ENCODE measurements around the gene AMN.
A peak's percentile ranks its signal among the peaks of the same experiment; 100 is the strongest.

The AMN gene

DNA sequence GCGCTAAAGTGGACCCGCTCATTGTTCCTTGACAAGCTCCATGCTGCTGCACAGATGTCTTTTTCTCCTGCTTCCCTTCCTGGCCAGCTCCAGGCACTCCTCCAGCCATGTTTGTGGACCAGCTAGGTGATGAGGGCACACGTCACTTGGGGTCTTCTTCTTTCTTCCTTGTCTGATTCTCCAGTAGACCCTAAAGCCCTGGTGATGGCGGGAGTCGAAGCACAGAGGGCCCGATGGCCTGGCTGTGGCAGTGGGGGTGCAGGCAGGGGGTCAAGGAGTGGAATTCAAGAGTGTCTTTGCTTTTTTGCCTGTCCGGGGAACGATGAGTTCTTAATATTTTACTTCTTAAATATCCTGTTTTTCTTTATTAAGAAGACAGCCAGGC, 23.0 kb upstream of the AMN start:
- no peak for DNase-seq

GRCh38 chr14:102900631-102901571, 21.6 kb upstream of the AMN start:
- no peak for DNase-seq

DNA sequence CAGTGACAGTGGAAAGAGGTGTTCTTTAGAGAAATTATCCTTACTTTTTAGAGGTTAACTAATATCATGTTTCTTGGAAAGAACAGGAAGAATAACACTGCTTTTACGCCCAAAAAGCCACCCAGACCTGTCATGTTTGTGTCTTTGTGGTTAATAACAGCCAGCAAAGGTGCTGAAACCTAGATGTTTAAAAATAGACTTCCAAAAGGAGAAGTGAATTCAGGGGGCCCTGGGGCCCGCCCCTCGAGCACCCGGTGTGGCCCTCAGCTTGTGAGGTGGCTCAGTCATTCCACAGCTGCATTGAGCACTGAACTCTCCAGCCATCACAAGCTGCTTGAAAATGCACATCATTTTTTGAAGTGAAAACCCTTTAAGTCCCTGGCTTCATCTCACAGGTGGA, 20.8 kb upstream of the AMN start:
- no peak for DNase-seq

DNA sequence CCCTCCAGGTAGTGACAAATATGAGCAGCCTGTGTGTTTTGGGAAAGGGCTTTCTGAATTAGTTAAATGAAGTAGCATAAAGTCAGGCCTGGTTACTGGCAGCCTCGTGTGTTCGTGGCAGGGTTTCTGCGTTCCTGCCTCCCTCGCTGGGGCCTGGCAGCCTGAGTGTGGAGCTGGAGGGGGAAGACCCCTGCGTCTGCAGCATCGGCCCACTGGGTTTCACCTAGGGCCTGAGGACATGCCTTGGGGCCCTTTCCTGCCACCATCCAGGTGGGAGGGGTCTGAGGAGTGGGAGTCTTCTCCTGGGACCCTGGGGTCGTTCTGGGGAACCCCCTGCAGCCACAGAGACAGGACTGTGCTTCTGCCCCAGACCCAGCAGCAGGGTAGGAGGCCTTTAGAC, 20.4 kb upstream of the AMN start:
- no peak for DNase-seq

- DNase-seq, result no peak
Measured at GRCh38 chr14:102902523-102903247, 19.8 kb upstream of the AMN start.

DNA sequence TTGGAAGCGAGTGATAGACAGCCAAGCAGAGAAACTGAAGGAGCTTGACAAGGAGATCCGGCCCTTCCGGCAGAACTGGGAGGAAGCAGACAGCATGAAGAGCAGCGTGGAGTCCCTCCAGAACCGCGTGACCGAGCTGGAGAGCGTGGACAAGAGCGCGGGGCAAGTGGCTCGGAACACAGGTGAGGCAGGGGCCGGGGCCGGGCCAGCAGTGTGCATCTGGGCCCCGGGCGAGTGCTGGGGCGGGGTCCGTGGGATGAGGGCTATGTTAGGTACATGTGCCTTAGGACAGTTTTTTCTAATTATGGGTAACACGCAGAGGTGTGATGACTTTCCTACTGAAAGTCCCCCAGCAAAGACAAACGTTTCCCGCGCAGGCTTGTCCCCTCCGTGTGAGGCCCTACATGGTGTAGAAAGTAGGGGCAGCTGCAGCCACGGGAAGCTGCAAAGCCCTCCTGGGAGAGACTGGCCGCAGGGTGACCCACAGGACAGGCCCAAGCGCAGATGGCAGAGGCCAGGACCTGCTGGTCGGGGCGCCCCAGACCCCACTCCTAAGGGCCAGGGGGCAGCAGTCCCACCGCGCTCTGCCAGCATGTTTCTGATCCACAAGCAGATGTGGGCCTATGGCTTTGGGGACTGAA, 19.1 kb upstream of the AMN start:
- DNase-seq, result peak; percentile 20

DNA sequence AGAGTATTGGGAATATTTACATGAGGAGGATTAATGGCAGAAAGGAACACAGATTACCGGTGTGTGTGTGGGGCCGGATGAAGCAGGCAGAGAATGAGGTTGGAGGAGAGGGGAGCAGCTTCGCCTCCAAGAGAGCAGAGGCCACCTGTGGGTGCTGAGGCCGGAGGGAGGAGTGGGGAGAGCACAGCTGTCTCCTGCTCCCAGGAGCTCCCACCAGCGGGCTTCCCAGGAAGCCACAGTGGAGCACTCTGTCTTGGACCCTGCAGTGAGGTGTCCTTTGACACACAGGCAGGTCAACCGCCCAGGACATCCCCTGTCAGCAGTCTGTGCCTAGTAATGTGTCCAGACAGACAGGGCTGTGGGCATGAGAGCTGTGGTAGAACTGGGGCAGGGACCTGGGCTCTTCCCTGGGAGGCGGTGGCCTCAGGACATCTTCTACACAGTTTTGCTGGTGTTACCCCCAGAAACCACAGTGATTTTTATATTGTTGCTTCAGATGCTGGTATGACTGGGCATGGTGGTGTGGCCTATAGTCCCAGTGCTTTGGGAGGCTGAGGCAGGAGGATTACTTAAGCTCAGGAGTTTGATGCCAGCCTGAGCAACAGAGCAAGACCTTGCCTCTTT, 18.5 kb upstream of the AMN start:
- DNase-seq, result no peak

DNA sequence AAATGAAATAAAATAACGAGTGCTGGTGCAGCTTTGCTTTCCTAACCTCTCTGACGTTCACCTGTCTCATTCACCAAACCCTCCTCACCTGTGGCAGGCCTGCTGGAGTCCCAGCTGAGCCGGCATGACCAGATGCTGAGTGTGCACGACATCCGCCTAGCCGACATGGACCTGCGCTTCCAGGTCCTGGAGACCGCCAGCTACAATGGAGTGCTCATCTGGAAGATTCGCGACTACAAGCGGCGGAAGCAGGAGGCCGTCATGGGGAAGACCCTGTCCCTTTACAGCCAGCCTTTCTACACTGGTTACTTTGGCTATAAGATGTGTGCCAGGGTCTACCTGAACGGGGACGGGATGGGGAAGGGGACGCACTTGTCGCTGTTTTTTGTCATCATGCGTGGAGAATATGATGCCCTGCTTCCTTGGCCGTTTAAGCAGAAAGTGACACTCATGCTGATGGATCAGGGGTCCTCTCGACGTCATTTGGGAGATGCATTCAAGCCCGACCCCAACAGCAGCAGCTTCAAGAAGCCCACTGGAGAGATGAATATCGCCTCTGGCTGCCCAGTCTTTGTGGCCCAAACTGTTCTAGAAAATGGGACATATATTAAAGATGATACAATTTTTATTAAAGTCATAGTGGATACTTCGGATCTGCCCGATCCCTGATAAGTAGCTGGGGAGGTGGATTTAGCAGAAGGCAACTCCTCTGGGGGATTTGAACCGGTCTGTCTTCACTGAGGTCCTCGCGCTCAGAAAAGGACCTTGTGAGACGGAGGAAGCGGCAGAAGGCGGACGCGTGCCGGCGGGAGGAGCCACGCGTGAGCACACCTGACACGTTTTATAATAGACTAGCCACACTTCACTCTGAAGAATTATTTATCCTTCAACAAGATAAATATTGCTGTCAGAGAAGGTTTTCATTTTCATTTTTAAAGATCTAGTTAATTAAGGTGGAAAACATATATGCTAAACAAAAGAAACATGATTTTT, 17.1 kb upstream of the AMN start:
- no peak for DNase-seq

GRCh38 chr14:102906616-102907302, 15.7 kb upstream of the AMN start:
- no peak for DNase-seq

GRCh38 chr14:102907303-102907844, 15.1 kb upstream of the AMN start:
- DNase-seq, result no peak

DNA sequence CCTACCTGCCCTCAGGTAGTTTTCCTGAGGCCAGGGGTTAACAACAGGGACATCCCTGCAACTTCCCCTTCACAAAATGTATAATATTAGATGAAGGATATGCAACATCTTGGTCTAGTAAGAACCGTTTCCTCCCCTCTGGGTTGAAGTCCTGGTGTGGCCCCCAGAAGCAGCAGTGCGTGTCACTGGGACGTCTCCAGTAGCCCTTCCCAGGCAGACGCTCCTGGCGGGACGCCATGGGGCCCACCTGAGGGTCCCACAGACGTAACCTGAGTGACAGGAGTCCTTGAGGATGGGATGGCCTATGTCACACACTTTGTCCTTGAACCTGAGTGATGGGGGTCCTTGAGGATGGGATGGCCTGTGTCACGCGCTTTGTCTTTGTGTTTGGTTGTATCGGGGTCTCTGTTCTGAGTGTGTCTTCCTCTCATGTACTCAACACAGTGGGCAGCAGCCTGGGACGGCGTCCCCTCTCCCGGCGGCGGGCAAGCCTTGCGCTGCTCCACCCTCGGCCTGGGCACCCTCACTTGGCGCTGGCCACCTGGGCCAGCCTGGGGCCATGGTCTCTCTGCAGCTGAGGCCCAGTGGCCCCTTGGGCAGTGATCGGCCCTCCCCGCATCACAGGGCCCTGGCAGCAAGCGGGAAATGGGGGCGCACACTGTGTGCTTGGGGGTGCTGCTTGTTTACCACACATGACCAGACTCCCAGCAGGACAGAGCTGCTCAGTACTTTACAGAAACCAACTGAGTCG, 14.3 kb upstream of the AMN start:
- DNase-seq, result no peak

- no peak for DNase-seq
Measured at GRCh38 chr14:102908766-102909455, 13.6 kb upstream of the AMN start.

GRCh38 chr14:102909462-102909861, 13.0 kb upstream of the AMN start:
- no peak for DNase-seq

DNA sequence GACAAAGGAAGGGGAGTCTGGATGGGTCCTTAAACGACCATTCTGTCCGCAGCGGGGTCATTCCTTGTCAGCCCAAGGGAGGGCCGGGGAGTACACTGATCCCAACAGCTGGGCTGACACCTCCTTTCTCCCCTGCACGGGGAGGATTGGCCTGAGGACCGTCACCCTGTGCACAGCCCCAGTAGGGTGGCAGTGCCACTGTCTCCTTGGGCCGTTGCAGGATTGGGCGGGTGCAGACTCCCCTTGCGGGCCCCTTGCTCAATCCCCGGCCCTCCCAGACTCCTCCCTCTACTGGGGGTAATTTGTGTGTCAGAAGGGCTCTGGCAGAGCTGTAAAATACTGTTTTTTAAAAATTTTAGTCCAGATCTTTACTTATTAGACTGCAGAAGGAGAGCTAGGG, 12.6 kb upstream of the AMN start:
- DNase-seq, result no peak

DNA sequence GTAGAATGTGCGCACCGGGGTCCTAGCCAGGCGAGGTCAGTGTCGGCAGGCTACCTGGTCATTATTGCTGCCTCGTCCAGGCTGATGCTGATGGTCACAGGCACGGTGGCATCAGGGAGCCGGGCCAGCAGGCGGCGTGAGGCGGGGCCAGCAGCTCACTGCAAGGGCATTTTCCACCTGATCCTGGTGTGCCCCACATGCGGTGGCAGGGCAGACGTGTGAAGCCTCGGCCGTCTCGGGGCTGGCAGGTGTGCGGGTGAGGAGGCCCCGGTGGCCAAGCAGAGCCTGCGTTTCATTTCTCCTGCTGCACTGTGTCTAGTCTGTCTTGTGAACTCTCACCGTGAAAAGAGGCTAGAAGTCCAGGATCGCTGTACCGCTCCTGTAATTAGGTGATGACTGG, 12.0 kb upstream of the AMN start:
- DNase-seq, result no peak

DNA sequence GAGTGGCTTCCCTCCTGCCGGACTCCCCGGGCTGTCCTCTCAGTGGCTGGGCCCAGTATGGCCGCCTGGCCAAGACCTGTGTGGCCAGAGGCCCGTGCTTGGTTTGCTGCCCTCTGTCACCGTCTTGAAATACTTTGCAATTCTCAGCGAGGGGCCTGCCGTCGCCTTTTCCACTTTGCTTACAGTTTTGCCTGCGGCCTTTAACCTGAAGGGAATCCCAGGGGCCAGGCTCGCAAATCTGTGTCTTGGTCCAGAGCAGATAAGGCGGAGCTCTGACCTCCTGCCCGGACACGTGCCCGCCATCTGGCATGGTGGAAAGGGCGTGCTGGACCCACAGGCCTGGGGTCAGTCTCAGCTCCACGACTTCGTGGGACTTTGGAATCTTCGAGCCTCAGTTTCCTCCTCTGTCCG, 10.9 kb upstream of the AMN start:
- no peak for DNase-seq

DNA sequence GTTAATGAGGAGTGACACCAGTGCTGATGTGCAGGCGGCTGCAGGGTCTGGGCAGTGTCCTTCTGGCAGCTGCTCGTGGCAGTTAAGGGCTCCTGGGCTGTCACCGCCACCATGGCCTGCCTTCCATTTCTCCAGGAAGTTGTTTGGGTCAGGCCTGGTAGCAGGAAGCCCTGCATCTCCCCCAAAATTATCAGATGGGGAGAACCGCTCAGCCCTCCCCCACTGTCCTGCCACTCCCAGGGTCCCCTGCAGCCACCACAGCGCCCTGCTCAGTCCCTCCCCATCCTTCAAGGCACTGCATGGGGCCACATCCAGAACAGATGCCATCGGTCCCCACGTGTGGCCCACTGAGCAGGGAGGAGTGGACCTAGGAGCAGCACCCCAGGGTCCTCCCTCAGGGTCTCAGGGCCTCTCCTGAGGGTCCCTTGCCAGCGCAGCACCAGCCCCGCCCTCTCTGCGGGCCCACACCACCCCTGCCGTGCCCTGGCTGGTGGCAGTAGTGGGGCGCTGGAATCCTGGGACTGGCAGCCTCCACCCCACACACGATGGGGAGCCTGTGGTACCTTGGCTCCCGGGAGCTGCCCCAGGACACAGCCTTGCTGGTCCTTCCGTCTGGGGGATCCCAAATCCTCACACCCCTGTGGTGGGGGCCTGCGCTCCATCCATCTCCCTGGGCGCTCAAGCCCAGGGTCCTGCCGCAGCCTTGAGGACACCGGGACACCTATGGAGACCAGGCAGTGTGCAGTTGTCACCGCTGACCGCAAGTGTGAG, 10.3 kb upstream of the AMN start:
- no peak for DNase-seq

- no peak for DNase-seq
Measured at GRCh38 chr14:102913341-102914211, 8.9 kb upstream of the AMN start.

Data from DMS79 (cell line).